RWPE2 (cell line): ENCODE data around the gene RGS17.

Experiments
- ATAC-seq: fragments of 200-7000 bp; cut with Tn5 transposase; 3 replicates; pipeline ENCODE4 v1.9.1; 2021; ENCODE audit warnings: low read depth
- DNase-seq: peaks from one replicate; pipeline ENCODE4 v3.0.0-alpha.2; 2020; ENCODE audit warnings: low spot score
- H3K27ac ChIP-seq: fragments of 450-650 bp; 2 replicates; pipeline ENCODE4 v1.5.1; 2017; ENCODE audit warnings: mild to moderate bottlenecking; ENCODE audit not compliant: poor library complexity, severe bottlenecking
- H3K27me3 ChIP-seq: fragments of 250-450 bp; sonication (Bioruptor Pico); 2 replicates; pipeline ENCODE4 v1.5.1; 2021; ENCODE audit warnings: mild to moderate bottlenecking, moderate library complexity; ENCODE audit not compliant: insufficient read depth, poor library complexity, severe bottlenecking
- H3K36me3 ChIP-seq: fragments of 250-450 bp; sonication (Bioruptor Pico); 2 replicates; pipeline ENCODE4 v1.5.1; 2020; ENCODE audit warnings: low read depth, mild to moderate bottlenecking, moderate library complexity
- H3K4me1 ChIP-seq: fragments of 250-450 bp; sonication (Bioruptor Pico); 2 replicates; pipeline ENCODE4 v1.5.1; 2021; ENCODE audit warnings: mild to moderate bottlenecking, moderate library complexity; ENCODE audit not compliant: insufficient read depth, poor library complexity, severe bottlenecking
- H3K4me3 ChIP-seq: fragments of 250-450 bp; sonication (Bioruptor Pico); 2 replicates; pipeline ENCODE4 v1.5.1; 2021; ENCODE audit warnings: mild to moderate bottlenecking, moderate library complexity; ENCODE audit not compliant: severe bottlenecking
- H3K9me3 ChIP-seq: fragments of 250-450 bp; sonication (Bioruptor Pico); 2 replicates; pipeline ENCODE4 v1.5.1; 2021; ENCODE audit warnings: mild to moderate bottlenecking, moderate library complexity; ENCODE audit not compliant: severe bottlenecking
- TF ChIP-seq, protein P1 (sequence below): fragments of 450-650 bp; IDR thresholded peaks from one replicate; pipeline ENCODE4 v1.5.1; 2017; ENCODE audit warnings: mild to moderate bottlenecking, moderate library complexity; ENCODE audit not compliant: poor library complexity, severe bottlenecking

The RGS17 gene

GRCh38 chr6:152983637-152984512 is 147.2 kb downstream of the RGS17 start:
- Histone ChIP-seq H3K27me3 (no peaks in the 10 kb centered on the region), H3K9me3 (no peaks in the 10 kb centered on the region), H3K27ac (peak overlapping the region; percentile 89), H3K4me3 (peak overlapping the region; percentile 87), H3K36me3 (peaks cover 44% of the 10 kb centered on the region), H3K4me1 (peaks cover 27% of the 10 kb centered on the region)
- ATAC-seq (peak; percentile 62), DNase-seq (peak; percentile 86)
- TF ChIP-seq, protein P1, sequence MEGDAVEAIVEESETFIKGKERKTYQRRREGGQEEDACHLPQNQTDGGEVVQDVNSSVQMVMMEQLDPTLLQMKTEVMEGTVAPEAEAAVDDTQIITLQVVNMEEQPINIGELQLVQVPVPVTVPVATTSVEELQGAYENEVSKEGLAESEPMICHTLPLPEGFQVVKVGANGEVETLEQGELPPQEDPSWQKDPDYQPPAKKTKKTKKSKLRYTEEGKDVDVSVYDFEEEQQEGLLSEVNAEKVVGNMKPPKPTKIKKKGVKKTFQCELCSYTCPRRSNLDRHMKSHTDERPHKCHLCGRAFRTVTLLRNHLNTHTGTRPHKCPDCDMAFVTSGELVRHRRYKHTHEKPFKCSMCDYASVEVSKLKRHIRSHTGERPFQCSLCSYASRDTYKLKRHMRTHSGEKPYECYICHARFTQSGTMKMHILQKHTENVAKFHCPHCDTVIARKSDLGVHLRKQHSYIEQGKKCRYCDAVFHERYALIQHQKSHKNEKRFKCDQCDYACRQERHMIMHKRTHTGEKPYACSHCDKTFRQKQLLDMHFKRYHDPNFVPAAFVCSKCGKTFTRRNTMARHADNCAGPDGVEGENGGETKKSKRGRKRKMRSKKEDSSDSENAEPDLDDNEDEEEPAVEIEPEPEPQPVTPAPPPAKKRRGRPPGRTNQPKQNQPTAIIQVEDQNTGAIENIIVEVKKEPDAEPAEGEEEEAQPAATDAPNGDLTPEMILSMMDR, result no peak

- Histone ChIP-seq H3K36me3 (peaks cover 52% of the 10 kb centered on the region), H3K9me3 (no peaks in the 10 kb centered on the region), H3K27ac (peak within 1 kb of the TSS; percentile 89), H3K27me3 (no peaks in the 10 kb centered on the region), H3K4me1 (peaks cover 31% of the 10 kb centered on the region), H3K4me3 (peak within 1 kb of the TSS; percentile 87)
- DNase-seq, result peak; percentile 97
- ATAC-seq, result peak; percentile 85
- TF ChIP-seq, protein P1, result no peak
Measured at GRCh38 chr6:152982904-152983636, 148.0 kb downstream of the RGS17 start, which contains the start of gene FBXO5. TSS of gene FBXO5 (minus strand) at chr6:152983041. CDS start at chr6:152982959, 82 bp downstream.

GRCh38 chr6:152981989-152982903 is 148.8 kb downstream of the RGS17 start:
- Histone ChIP-seq H3K27me3 (no peaks in the 10 kb centered on the region), H3K4me3 (peak overlapping the region; percentile 87), H3K9me3 (no peaks in the 10 kb centered on the region), H3K27ac (peak overlapping the region; percentile 89), H3K36me3 (peaks cover 60% of the 10 kb centered on the region), H3K4me1 (peaks cover 34% of the 10 kb centered on the region)
- peak; percentile 42 for DNase-seq
- TF ChIP-seq, protein P1, result no peak
- no peak for ATAC-seq

- peak overlapping the region; percentile 89 for H3K27ac ChIP-seq
- peaks cover 35% of the 10 kb centered on the region for H3K4me1 ChIP-seq
- DNase-seq (no peak), ATAC-seq (no peak)
- H3K9me3 ChIP-seq, result no peaks in the 10 kb centered on the region
- peaks cover 65% of the 10 kb centered on the region for H3K36me3 ChIP-seq
- no peaks in the 10 kb centered on the region for H3K27me3 ChIP-seq
- peak overlapping the region; percentile 87 for H3K4me3 ChIP-seq
- TF ChIP-seq, protein P1, result no peak
Measured at GRCh38 chr6:152981219-152981618, 149.9 kb downstream of the RGS17 start.
